ENCODE data around the gene FUZ.

FUZ gene

DNA sequence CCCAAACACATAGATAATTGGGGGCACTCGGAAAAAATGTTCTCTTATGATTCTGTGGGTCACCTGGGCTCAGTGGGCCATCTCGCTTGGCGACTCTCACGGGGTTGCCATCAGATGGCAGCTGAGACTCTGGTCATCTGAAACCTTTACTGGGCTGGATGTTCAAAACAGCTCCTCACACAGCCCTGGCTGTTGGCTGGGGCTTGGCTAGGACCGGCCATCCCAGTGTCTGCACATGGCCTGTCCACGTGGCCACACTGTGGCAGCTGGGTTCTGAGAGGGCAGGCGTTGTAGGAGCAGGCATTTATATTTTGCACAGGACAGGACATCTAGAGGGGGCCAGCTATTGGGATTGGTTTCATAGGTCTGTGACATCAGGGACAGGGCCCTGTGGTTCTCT is 20.5 kb upstream of the FUZ start:
- Histone ChIP-seq H3K79me2 (ENCODE audit: insufficient read depth, low read length) (no peaks in the 10 kb centered on the region), H3F3A (ENCODE audit: insufficient read depth) (no peaks in the 10 kb centered on the region), H3K27me3 (ENCODE audit: low read length) (no peaks in the 10 kb centered on the region), H2AFZ (ENCODE audit: low read depth, low read length, severe bottlenecking) (no peak overlapping the region), H3K27ac (ENCODE audit: low read depth, low read length) (no peak overlapping the region), H4K20me1 (ENCODE audit: low read depth, low read length) (no peaks in the 10 kb centered on the region), H3K4me2 (ENCODE audit: low read depth, low read length, poor library complexity, severe bottlenecking) (no peak overlapping the region), H3K4me3 (ENCODE audit: insufficient read depth, low read length, poor library complexity, severe bottlenecking) (no peak overlapping the region), H3K9ac (ENCODE audit: low read length) (no peak overlapping the region), H3K9me2 (replicated peaks; ENCODE audit: insufficient read depth, low read length) (no peaks in the 10 kb centered on the region), H3K36me3 (ENCODE audit: low read length) (peaks cover under 1% of the 10 kb centered on the region; the same call in 1 of the 2 replicates), H3K9me3 (ENCODE audit: insufficient read depth, low read length) (no peaks in the 10 kb centered on the region)
- no peak for TF ChIP-seq EZH2phosphoT487 (conservative IDR thresholded peaks at IDR 0.05; ENCODE audit: low read length)
- TF ChIP-seq, protein P1, sequence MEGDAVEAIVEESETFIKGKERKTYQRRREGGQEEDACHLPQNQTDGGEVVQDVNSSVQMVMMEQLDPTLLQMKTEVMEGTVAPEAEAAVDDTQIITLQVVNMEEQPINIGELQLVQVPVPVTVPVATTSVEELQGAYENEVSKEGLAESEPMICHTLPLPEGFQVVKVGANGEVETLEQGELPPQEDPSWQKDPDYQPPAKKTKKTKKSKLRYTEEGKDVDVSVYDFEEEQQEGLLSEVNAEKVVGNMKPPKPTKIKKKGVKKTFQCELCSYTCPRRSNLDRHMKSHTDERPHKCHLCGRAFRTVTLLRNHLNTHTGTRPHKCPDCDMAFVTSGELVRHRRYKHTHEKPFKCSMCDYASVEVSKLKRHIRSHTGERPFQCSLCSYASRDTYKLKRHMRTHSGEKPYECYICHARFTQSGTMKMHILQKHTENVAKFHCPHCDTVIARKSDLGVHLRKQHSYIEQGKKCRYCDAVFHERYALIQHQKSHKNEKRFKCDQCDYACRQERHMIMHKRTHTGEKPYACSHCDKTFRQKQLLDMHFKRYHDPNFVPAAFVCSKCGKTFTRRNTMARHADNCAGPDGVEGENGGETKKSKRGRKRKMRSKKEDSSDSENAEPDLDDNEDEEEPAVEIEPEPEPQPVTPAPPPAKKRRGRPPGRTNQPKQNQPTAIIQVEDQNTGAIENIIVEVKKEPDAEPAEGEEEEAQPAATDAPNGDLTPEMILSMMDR (IDR thresholded peaks at IDR 0.05; ENCODE audit: insufficient read depth, low read length, poor library complexity, severe bottlenecking): no peak

DNA sequence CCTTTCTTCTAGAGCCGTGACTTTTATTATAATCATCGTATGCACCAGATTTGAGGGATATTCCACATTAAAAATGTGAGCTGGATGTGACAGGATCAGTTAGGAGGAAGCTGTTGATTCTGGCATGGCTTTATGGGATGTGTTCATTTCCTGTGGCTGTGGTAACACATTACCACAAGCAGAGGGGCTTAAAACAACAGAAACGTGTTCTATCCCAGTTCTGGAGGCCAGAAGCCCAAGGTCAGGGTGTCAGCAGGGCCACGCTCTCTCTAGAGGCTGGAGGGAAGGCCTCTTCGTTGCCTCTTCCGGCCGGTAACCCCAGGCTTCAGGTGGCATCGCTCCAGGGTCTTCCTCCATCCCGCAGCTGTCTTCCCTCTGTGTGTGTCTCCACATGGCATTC is 19.5 kb upstream of the FUZ start:
- H3K4me2 ChIP-seq (ENCODE audit: low read depth, low read length, poor library complexity, severe bottlenecking): no peak overlapping the region
- no peaks in the 10 kb centered on the region for H3K9me2 ChIP-seq (replicated peaks; ENCODE audit: insufficient read depth, low read length)
- no peak overlapping the region for H3K27ac ChIP-seq (ENCODE audit: low read depth, low read length)
- H3K4me3 ChIP-seq (ENCODE audit: insufficient read depth, low read length, poor library complexity, severe bottlenecking): no peak overlapping the region
- no peaks in the 10 kb centered on the region for H3K9me3 ChIP-seq (ENCODE audit: insufficient read depth, low read length)
- no peaks in the 10 kb centered on the region for H4K20me1 ChIP-seq (ENCODE audit: low read depth, low read length)
- TF ChIP-seq EZH2phosphoT487 (conservative IDR thresholded peaks at IDR 0.05; ENCODE audit: low read length): no peak
- TF ChIP-seq, protein P1 (IDR thresholded peaks at IDR 0.05; ENCODE audit: insufficient read depth, low read length, poor library complexity, severe bottlenecking): no peak
- H2AFZ ChIP-seq (ENCODE audit: low read depth, low read length, severe bottlenecking): no peak overlapping the region
- no peak overlapping the region for H3K9ac ChIP-seq (ENCODE audit: low read length)
- no peaks in the 10 kb centered on the region for H3K79me2 ChIP-seq (ENCODE audit: insufficient read depth, low read length)
- no peaks in the 10 kb centered on the region for H3F3A ChIP-seq (ENCODE audit: insufficient read depth)
- H3K36me3 ChIP-seq (ENCODE audit: low read length): no peaks in the 10 kb centered on the region; the same call in 1 of the 2 replicates
- H3K27me3 ChIP-seq (ENCODE audit: low read length): no peaks in the 10 kb centered on the region

DNA sequence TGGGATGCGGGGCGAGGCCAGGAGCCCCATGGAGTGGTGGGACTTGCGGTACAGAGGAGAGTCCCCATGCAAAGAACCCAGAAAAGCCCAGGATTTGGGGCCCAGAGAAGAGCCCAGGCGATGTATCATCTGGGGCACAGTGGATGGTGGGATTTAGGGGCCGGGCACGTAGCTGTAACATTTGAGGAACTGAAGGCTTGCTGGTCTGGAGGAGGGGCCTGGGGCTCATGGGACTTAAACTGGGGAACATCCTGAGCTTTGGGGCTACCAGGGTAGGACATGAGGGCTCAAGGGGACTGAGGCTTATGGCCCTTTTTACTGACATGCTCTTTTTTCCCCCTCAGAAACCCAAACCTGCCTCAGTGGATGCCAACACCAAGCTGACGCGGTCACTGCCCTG is 18.5 kb upstream of the FUZ start:
- H3K9ac ChIP-seq (ENCODE audit: low read length): no peak overlapping the region
- no peaks in the 10 kb centered on the region for H4K20me1 ChIP-seq (ENCODE audit: low read depth, low read length)
- no peak overlapping the region for H3K4me3 ChIP-seq (ENCODE audit: insufficient read depth, low read length, poor library complexity, severe bottlenecking)
- no peaks in the 10 kb centered on the region for H3F3A ChIP-seq (ENCODE audit: insufficient read depth)
- H3K27ac ChIP-seq (ENCODE audit: low read depth, low read length): no peak overlapping the region
- no peak for TF ChIP-seq EZH2phosphoT487 (conservative IDR thresholded peaks at IDR 0.05; ENCODE audit: low read length)
- TF ChIP-seq, protein P1 (IDR thresholded peaks at IDR 0.05; ENCODE audit: insufficient read depth, low read length, poor library complexity, severe bottlenecking): no peak
- H3K9me3 ChIP-seq (ENCODE audit: insufficient read depth, low read length): no peaks in the 10 kb centered on the region
- H3K27me3 ChIP-seq (ENCODE audit: low read length): no peaks in the 10 kb centered on the region
- H3K4me2 ChIP-seq (ENCODE audit: low read depth, low read length, poor library complexity, severe bottlenecking): no peak overlapping the region
- H3K36me3 ChIP-seq (ENCODE audit: low read length): no peaks in the 10 kb centered on the region; the same call in 1 of the 2 replicates
- no peak overlapping the region for H2AFZ ChIP-seq (ENCODE audit: low read depth, low read length, severe bottlenecking)
- H3K9me2 ChIP-seq (replicated peaks; ENCODE audit: insufficient read depth, low read length): no peaks in the 10 kb centered on the region
- H3K79me2 ChIP-seq (ENCODE audit: insufficient read depth, low read length): peaks cover 1% of the 10 kb centered on the region; the same call in 1 of the 2 replicates
